HepG2 (cell line): ENCODE data around the gene PAK2. TPM values are rescaled to one million over a fixed set of nuclear protein-coding genes. Genes with fewer than 3 reads are reported as not detected.

Experiments used
- ATAC-seq: fragments of 200-7000 bp; cut with Tn5 transposase; 3 replicates; pipeline ENCODE4 v1.9.1; 2020; ENCODE audit warnings: mild to moderate bottlenecking, moderate library complexity
- BruUV-seq: library from RNA; stranded (reverse); fragments of 400-500 nt; replicated peaks from 2 replicates; lab custom pipeline; 2021; lab: Mats Ljungman, UMichigan
- CTCF ChIA-PET: fragments of 300-600 bp; formaldehyde crosslinking; extraction: SDS; loops from one replicate; lab custom pipeline; 2021; ENCODE audit warnings: low total read pairs, inconsistent platforms, low intra/inter-chr PET ratio; lab: Yijun Ruan, JAX
- POLR2A ChIA-PET: fragments of 350-600 bp; sonication (Branson Sonifier 250); formaldehyde crosslinking; loops from one replicate; lab custom pipeline; 2020; ENCODE audit warnings: antibody characterized with exemption, inconsistent platforms; lab: Yijun Ruan, JAX
- DNase-seq: peaks from one replicate; pipeline ENCODE4 v3.0.0-alpha.2; 2015; ENCODE audit warnings: low spot score
- FAIRE-seq: peaks from 3 replicates; lab custom pipeline; 2011; peaks lifted over from hg19 to GRCh38; lab: Jason Lieb, UNC
- H2AFZ ChIP-seq: one replicate; pipeline ENCODE4 v1.6.1; 2011; ENCODE audit warnings: low read length, inconsistent platforms
- H3K27ac ChIP-seq: fragments of 300-600 bp; 3 replicates; pipeline ENCODE4 v1.8.0; 2011; ENCODE audit warnings: mixed run types, mild to moderate bottlenecking, mixed read lengths, low read length, inconsistent platforms; ENCODE audit not compliant: insufficient read depth; ENCODE audit errors: extremely low read length
- H3K27me3 ChIP-seq, 2 experiments: fragments of 200-600 bp in 1 of 2; 2 replicates in 1 of 2; 3 replicates in 1 of 2; pipeline versions ENCODE4 v1.6.0 to v1.8.0; 2011; ENCODE audit warnings: low read length in 2 of 2, mild to moderate bottlenecking in 2 of 2, moderate library complexity in 2 of 2, inconsistent platforms in 1 of 2; ENCODE audit not compliant: insufficient read depth in 2 of 2, control insufficient read depth in 1 of 2
- H3K36me3 ChIP-seq, 2 experiments: fragments of 200-600 bp in 1 of 2; replicated peaks in 1 of 2; 2 replicates in 1 of 2; 3 replicates in 1 of 2; pipeline versions ENCODE4 v1.5.1 to v1.8.0; 2011; ENCODE audit warnings: low read length in 2 of 2, inconsistent platforms in 1 of 2; ENCODE audit not compliant: insufficient read depth in 2 of 2, control insufficient read depth in 1 of 2
- H3K4me1 ChIP-seq: 2 replicates; pipeline ENCODE4 v1.5.1; 2012; ENCODE audit warnings: low read length, inconsistent platforms; ENCODE audit not compliant: insufficient read depth
- H3K4me2 ChIP-seq: 2 replicates; pipeline ENCODE4 v1.6.0; 2011; ENCODE audit warnings: low read depth, low read length, inconsistent platforms
- H3K4me3 ChIP-seq, 3 experiments: fragments of 200-600 bp in 1 of 3; sonication (generic), shearing (Covaris generic) in 1 of 3; replicated peaks in 1 of 3; 2 replicates each; pipeline ENCODE4 v1.5.1; 2011 to 2016; ENCODE audit warnings: low read length in 3 of 3, inconsistent platforms in 2 of 3, low read depth in 2 of 3, mild to moderate bottlenecking in 2 of 3, control low read depth in 1 of 3, mixed read lengths in 1 of 3; ENCODE audit not compliant: insufficient read depth in 1 of 3
- H3K79me2 ChIP-seq: one replicate; pipeline ENCODE4 v1.6.1; 2011; ENCODE audit warnings: low read length, inconsistent platforms; ENCODE audit not compliant: insufficient read depth
- H3K9ac ChIP-seq: 2 replicates; pipeline ENCODE4 v1.6.0; 2011; ENCODE audit warnings: mild to moderate bottlenecking, low read depth, low read length, inconsistent platforms; ENCODE audit not compliant: insufficient read depth
- H3K9me3 ChIP-seq: 2 replicates; pipeline ENCODE4 v1.5.1; 2012; ENCODE audit warnings: mild to moderate bottlenecking, low read length
- H4K20me1 ChIP-seq: 2 replicates; pipeline ENCODE4 v1.6.0; 2011; ENCODE audit warnings: inconsistent platforms, mild to moderate bottlenecking, low read length, moderate library complexity; ENCODE audit not compliant: insufficient read depth
- CBX1 ChIP-seq: IDR thresholded peaks from one replicate; pipeline ENCODE4 v1.6.1; 2016; ENCODE audit warnings: antibody characterized with exemption, low read depth
- NCOR1 ChIP-seq: fragments of 200-600 bp; sonication (generic); IDR thresholded peaks from 2 replicates; pipeline ENCODE4 v1.7.0; 2017; ENCODE audit warnings: antibody characterized with exemption, low read length, borderline replicate concordance
- PAF1 ChIP-seq: IDR thresholded peaks from 2 replicates; pipeline ENCODE4 v1.6.1; 2016; ENCODE audit warnings: missing genetic modification reagents, missing compliant biosample characterization
- POGZ ChIP-seq: sonication (generic); formaldehyde crosslinking; IDR thresholded peaks from 2 replicates; pipeline ENCODE4 v1.4.0; 2020; ENCODE audit warnings: mild to moderate bottlenecking, missing genetic modification reagents
- SAP130 ChIP-seq: IDR thresholded peaks from 2 replicates; pipeline ENCODE4 v1.6.1; 2016; ENCODE audit warnings: low read depth
- SNAPC2 ChIP-seq: sonication (generic); formaldehyde crosslinking; IDR thresholded peaks from 2 replicates; pipeline ENCODE4 v1.8.1; 2022; ENCODE audit warnings: mild to moderate bottlenecking, missing genetic modification reagents
- TOPORS ChIP-seq: sonication (generic); formaldehyde crosslinking; IDR thresholded peaks from 2 replicates; pipeline ENCODE4 v1.8.0; 2023; ENCODE audit warnings: mild to moderate bottlenecking, missing genetic modification reagents
- YY1 ChIP-seq: IDR thresholded peaks from 2 replicates; pipeline ENCODE4 v1.6.1; 2011; ENCODE audit warnings: low read length, low read depth, moderate library complexity, mild to moderate bottlenecking; ENCODE audit not compliant: insufficient read depth, insufficient replicate concordance
- ZFY ChIP-seq: sonication (generic); formaldehyde crosslinking; IDR thresholded peaks from 2 replicates; pipeline ENCODE4 v1.4.0; 2020; ENCODE audit warnings: missing genetic modification reagents
- ZNF142 ChIP-seq: sonication (generic); formaldehyde crosslinking; IDR thresholded peaks from 2 replicates; pipeline ENCODE4 v1.4.0; 2020; ENCODE audit warnings: missing genetic modification reagents
- ZNF687 ChIP-seq: sonication (generic); formaldehyde crosslinking; IDR thresholded peaks from 2 replicates; pipeline ENCODE4 v1.5.1; 2020; ENCODE audit warnings: mild to moderate bottlenecking, missing genetic modification reagents, moderate library complexity
- WGBS: methylation state at CpG from one replicate; pipeline ENCODE4 v1.1.6; 2017; ENCODE audit warnings: low lambda C conversion rate; 5-methylcytosine and 5-hydroxymethylcytosine counted together
- in situ Hi-C: cut with HindIII; loops from 2 replicates; pipeline ENCODE4 v1.10.0; 2017; ENCODE audit warnings: low pct_unique_long_range_greater_than_20kb; ENCODE audit not compliant: extremely low pct_ligation_motif_present
- intact Hi-C: fragments of 100-400 bp; cut with micrococcal nuclease; formaldehyde crosslinking; loops from one replicate; pipeline ENCODE4 v1.10.0; 2022; ENCODE audit not compliant: unreplicated experiment
- polyA plus RNA-seq, 8 experiments: library from polyadenylated mRNA; depleted of rRNA in 3 of 8; stranded (reverse) in 7 of 8; unstranded in 1 of 8; fragments of >200 nt; fragmentation: Illumina TruSeq in 4 of 8; extraction: Trizol in 4 of 8; gene quantifications; 2 replicates each; pipeline versions ENCODE4 v1.2.1 to v1.2.3, GENCODE V29; 2011 to 2016; ENCODE audit warnings: low read depth in 4 of 8, missing spikeins in 1 of 8, mixed read lengths in 1 of 8; ENCODE audit not compliant: insufficient read depth in 1 of 8
- total RNA-seq, 5 experiments: library from RNA; depleted of rRNA; stranded (reverse); fragments of >200 nt; fragmentation: Illumina TruSeq; extraction: Trizol; gene quantifications; 2 replicates each; pipeline ENCODE4 v1.2.3, GENCODE V29; 2016; ENCODE audit warnings: low read depth in 1 of 5
- TF ChIP-seq, protein P1 (sequence below): sonication (generic); formaldehyde crosslinking; IDR thresholded peaks from 2 replicates; pipeline ENCODE4 v1.9.0; 2022; ENCODE audit warnings: low read depth, missing genetic modification reagents
- TF ChIP-seq, protein P2 (sequence below): sonication (generic); formaldehyde crosslinking; IDR thresholded peaks from 2 replicates; pipeline ENCODE4 v1.5.0; 2020; ENCODE audit warnings: missing genetic modification reagents, mild to moderate bottlenecking, borderline replicate concordance

PAK2 gene
- total and polyA plus RNA-seq, 2 of the 13 experiments (the other 11 are each of a cell fraction or from before 2014, with no cell fraction given), result 23.0 to 24.7 TPM

DNA sequence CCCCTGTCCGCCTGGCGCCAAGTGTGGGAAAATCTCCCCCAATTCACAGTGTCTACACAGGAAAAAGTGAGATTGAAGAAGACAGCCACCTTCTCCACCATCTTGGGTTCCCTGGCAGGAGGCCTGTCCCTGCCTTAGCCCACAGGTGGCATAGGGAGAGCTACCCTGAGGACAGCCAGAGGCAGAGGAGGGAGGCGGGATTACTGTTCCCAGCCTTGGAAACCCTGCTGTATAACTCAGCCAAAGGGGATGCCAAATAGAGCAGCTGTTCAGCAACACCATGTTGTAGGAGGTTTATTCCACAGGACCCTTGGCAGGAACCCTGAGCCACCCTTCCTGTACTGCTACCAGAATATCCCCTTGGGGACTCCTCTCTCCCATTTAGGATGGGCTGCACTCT lies 54.8 kb downstream of the PAK2 start:
- Histone ChIP-seq H3K4me2 (no peak overlapping the region), H3K9me3 (0 out of 2 replicates have a peak, but pooled peaks cover 3% of the 10 kb centered on the region), H4K20me1 (peaks cover 8% of the 10 kb centered on the region; the same call in 1 of the 2 replicates), H3K27me3 (no peaks in the 10 kb centered on the region), H3K4me1 (peaks cover 39% of the 10 kb centered on the region), H3K36me3 (peaks cover 4 to 16% of the 10 kb centered on the region in 2 experiments; a peak in 2 of 5 replicates), H2AFZ (no peak overlapping the region), H3K4me3 (no peak overlapping the region), H3K79me2 (peaks cover 26% of the 10 kb centered on the region), H3K27ac (no peak overlapping the region), H3K9ac (no peak overlapping the region)
- in situ Hi-C loops (no loop called here), intact Hi-C loops (no loop called here)
- POLR2A ChIA-PET, result no interaction called here
- FAIRE-seq (no peak), DNase-seq (no peak), ATAC-seq (no peak)
- CTCF ChIA-PET, result no interaction called here
- BruUV-seq, result no TSS peak
- WGBS, result 97% methylated on average over 2 of the region's 3 CpGs
- TF ChIP-seq, protein P1, sequence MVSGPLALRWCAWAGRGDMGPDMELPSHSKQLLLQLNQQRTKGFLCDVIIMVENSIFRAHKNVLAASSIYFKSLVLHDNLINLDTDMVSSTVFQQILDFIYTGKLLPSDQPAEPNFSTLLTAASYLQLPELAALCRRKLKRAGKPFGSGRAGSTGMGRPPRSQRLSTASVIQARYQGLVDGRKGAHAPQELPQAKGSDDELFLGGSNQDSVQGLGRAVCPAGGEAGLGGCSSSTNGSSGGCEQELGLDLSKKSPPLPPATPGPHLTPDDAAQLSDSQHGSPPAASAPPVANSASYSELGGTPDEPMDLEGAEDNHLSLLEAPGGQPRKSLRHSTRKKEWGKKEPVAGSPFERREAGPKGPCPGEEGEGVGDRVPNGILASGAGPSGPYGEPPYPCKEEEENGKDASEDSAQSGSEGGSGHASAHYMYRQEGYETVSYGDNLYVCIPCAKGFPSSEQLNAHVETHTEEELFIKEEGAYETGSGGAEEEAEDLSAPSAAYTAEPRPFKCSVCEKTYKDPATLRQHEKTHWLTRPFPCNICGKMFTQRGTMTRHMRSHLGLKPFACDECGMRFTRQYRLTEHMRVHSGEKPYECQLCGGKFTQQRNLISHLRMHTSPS (CRISPR knock-in tag), result no peak
- TF ChIP-seq NCOR1 (no peak), CBX1 (no peak), YY1 (no peak), ZFY (CRISPR knock-in tag) (no peak), SNAPC2 (CRISPR knock-in tag) (no peak), TOPORS (CRISPR knock-in tag) (no peak), SAP130 (no peak), ZNF687 (CRISPR knock-in tag) (no peak), POGZ (CRISPR knock-in tag) (no peak), ZNF142 (CRISPR knock-in tag) (no peak), PAF1 (CRISPR knock-in tag) (no peak)
- TF ChIP-seq, protein P2, sequence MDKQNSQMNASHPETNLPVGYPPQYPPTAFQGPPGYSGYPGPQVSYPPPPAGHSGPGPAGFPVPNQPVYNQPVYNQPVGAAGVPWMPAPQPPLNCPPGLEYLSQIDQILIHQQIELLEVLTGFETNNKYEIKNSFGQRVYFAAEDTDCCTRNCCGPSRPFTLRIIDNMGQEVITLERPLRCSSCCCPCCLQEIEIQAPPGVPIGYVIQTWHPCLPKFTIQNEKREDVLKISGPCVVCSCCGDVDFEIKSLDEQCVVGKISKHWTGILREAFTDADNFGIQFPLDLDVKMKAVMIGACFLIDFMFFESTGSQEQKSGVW, result no peak
